ENCODE measurements around the gene EZR.

Gene EZR

GRCh38 chr6:158760618-158761250 is 58.4 kb downstream of the EZR start:
- no peak for DNase-seq (ENCODE audit: low read depth)

GRCh38 chr6:158759966-158760617 is 59.1 kb downstream of the EZR start:
- no peak for DNase-seq (ENCODE audit: low read depth)

DNA sequence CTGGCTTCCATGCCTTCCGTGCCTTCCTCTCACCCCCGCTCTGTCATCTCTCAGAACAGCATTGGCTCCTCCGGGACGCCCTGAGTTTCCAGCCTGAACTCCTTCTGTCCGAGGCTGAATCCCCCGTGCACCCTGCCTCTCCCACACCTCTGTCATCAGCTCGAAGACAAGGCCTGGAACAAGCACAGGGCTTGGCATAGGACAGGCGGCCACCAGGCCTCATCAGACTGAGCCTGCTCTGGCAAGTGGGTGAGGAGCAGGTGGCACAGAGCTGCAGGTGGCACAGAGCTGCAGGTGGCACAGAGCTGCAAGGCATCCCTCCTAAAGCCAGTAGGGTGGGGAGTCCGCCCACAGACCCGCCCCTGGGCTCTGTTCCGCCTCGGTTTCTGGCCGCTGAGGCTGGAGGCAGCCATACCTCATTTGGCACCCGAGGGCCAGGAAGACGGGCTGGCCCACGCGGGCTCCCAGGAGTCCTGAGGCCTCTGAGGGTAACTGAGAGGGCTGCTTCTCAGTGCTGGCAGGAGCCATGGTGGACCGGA is 60.2 kb downstream of the EZR start:
- no peak for DNase-seq (ENCODE audit: low read depth)

DNA sequence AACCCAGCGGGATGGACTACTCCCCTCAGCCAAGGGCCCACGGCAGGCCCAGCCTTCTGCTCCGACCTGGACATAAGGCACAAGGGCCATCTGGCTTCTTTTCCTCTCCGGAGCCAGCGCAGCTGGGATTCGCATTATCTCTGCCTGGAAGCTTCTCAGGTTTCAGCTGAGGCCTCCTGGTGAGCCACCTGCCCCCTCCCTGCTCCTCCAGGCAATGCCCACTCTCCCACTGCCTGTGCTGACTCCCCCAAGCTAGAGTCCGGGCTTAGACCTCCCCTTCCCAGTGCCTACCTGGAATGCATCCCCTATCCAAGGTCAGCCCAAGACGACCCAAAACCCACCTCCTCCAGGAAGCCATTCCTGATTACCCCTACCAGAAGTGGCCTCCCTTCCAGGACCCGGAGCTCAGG is 60.7 kb downstream of the EZR start:
- DNase-seq (ENCODE audit: low read depth): no peak

DNA sequence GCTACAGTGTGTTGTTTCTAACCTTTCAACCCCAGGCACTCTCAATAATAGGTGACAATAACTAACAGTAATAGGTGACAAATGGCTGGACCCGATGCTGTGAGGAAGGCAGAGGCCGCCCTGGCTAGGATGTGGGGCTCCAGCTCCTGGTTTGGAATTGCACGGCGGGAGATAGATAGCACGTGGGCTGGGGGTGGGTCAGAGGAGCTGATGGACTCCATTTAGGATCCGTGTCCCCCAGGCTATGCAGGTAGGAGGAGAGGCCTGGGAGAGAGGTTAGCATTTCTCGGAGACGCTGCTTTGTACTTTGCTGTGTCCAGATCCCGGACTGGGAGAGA is 61.4 kb downstream of the EZR start:
- DNase-seq (ENCODE audit: low read depth): no peak

DNA sequence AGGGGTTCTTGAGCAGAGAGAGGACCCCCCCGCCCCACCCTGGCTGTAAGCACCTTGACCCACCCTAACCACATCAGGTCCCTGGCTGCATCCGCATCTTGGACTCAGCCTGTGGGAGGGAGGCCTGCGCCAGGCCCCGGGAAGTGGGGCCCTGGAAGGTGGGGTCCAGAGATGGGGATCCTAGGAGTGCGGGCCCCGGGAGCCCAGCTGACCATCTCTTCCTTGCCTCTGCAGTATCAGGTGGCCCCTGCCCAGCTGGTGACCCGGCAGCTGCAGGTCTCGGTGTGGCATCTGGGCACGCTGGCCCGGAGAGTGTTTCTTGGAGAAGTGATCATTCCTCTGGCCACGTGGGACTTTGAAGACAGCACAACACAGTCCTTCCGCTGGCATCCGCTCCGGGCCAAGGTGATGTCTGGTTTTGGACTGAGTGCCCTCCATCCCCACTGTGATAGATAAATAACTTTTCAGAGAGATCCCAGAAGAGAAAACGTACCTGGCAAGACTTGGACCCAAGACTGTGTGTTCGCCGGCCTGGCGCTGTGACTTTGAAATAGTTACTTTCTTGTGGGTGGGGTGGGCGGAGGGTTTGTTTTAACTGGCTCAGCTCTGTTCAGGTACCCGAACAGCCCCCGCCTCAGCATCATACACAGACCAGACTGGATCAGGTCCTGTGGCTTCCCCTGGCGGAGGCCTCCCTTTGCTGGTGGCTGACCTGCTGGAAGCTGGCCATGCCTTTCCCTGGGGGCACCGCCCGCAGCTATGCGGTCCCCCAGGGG is 62.0 kb downstream of the EZR start:
- no peak for DNase-seq (ENCODE audit: low read depth)

DNA sequence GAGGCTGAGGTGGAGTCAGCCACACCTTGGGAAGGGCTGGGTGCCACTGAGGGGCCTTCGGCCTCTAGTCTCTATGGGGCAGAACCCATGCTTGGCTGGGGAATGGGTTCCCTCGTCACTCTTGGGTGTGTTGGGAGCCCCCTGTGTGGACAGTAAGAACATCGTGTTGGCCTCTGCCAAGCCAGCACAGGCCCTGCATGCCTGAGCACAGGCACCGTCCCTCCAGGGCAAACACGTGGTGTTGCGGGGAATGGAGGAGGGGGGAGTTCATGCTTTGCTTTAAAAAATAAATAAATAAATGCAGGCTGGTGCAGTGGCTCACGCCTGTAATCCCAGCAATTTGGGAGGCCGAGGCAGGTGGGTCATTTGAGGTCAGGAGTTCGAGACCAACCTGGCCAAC is 63.0 kb downstream of the EZR start:
- DNase-seq (ENCODE audit: low read depth): no peak

DNA sequence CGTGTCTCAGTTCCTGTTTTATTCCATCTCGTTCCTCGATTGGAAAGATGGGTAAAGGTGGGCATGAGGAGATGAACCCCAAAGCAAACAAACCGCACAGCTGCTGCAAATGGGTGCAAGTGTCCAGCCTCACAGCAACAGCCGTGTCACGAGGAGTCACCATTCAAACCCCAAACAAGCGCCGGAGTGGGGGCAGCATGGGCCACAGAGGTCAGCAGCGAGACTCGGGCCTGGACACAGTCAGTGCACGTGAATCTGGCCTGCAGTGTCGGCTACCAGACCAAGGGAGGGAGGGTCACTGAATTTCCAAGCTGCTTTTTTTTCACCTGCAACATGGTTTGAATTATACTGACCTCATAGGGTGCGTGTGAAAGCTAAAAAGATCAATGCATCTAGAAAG is 63.5 kb downstream of the EZR start:
- no peak for DNase-seq (ENCODE audit: low read depth)

- no peak for DNase-seq (ENCODE audit: low read depth)
Observed at GRCh38 chr6:158754738-158755137, 64.4 kb downstream of the EZR start.

- no peak for DNase-seq (ENCODE audit: low read depth)
Observed at GRCh38 chr6:158753811-158754210, 65.4 kb downstream of the EZR start.

- DNase-seq (ENCODE audit: low read depth): no peak
Observed at GRCh38 chr6:158752613-158753012, 66.6 kb downstream of the EZR start.

DNA sequence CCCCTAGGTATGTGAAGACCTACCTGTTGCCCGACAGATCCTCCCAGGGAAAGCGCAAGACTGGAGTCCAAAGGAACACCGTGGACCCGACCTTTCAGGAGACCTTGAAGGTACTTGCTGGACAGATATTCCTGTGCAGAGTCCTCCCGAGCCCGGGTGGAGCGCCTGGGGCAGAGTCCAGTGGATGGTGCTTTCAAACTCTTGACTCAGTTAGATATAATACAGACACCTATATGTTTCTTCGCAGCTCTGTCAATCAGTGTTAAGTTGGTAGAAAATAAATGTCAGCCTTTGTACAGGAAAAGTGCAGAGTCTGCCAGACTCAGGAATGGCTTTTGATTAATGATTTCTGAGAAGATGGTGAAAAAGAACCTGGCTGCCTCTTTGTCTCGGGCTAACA is 67.2 kb downstream of the EZR start:
- no peak for DNase-seq (ENCODE audit: low read depth)

DNA sequence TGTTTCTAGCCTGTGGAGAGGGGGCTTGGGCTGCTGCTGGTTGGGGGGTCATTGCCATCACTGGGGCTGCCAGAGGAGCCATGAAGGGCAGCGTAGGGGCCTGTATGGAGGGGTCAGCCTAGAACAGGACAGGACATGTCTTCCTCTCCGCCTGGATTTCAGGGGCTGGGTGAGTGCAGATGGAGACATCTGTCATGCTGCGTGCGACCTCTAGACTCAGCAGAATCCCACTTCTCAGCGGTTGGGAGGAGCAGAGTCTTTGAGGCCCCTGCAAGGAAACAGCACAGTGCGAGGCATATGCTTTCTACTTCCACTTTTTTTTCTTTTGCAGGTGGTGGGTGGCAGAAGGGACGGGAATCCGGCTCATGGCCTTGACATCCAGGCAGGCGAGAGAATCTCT is 67.9 kb downstream of the EZR start:
- no peak for DNase-seq (ENCODE audit: low read depth)

DNA sequence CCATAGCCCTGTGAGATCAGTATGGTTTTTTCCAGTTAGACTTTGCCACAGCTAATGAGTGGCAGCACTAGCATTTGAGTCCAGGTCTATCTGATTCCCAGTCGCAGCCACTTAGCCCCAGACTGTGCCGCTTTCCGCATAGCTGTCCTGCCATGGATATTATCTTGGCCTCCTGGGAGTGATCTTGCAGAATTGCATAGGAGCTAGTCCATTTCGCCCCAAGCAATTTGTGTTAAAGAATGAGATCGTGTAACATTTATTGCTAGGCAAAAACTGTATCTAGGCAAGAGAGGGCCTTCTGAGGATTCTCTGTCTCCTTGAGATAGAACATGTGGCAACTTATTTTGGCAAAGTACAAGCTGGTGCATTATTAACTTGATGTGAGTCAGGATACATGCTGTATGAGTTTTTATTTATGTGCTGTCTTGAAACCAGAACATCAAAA is 74.2 kb downstream of the EZR start:
- DNase-seq (ENCODE audit: low read depth): no peak

GRCh38 chr6:158743033-158743651 is 76.0 kb downstream of the EZR start:
- no peak for DNase-seq (ENCODE audit: low read depth)

GRCh38 chr6:158739673-158740072 is 79.5 kb downstream of the EZR start:
- no peak for DNase-seq (ENCODE audit: low read depth)

DNA sequence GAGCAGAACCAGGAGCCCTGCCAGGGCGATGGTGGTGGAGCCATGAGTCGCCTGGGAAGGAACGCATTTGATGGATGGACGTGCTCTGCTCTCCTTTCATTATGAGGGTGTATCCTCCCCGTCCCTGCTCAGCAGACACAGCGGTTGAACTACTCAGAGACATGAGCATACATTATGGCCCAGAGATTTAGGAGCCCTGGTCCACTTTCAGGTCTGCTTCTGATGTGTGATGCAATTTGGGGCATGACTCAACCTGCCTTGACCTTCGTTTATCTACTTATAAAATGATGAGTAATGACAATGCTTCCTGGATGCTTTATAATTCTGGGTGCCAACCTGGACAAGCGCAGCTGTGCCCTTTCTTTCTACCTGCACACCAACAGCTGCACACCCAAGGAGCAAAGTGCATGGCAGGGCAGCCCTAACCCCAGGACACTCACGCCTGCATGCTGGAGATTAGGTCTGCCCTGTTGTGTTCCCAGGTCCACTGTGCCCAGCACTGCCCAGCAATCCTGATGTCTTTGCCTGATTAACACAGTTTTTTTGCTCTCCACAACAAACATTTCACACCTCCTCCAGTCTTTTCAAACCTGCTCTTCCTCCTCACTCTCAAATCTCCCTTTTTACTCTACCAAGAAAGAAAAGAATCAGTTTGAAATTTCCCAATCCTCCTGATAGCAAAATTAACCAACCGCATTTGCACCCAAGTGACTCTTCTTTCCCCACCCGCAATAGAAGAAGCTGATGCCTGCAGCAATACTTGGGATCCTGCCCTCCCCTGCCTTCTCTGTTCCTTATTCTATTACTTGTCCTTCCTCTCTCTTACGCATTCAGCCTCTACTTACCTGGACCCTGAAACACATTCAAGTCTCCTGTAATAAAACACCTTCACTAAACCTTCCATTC is 81.2 kb downstream of the EZR start:
- DNase-seq (ENCODE audit: low read depth): no peak

GRCh38 chr6:158737082-158737709 is 82.0 kb downstream of the EZR start:
- no peak for DNase-seq (ENCODE audit: low read depth)

DNA sequence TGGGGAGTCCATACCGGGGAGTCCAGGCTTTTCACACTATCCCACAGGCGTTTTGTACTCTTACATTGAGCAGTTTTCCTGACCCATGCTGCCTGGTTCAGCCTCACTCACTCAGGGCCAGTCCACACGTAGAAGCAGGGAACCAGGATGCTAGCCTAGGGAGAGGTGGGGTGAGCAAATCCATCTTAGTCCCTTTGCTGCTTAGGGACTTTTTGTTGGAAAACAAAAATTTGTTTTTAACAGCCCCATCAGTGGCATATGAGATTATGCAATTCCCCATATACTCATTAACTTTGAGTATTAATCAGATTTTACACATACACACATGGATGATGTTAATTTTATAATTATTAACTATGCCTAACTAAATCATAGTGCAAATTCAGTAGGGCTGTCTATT is 84.2 kb downstream of the EZR start:
- no peak for DNase-seq (ENCODE audit: low read depth)

DNA sequence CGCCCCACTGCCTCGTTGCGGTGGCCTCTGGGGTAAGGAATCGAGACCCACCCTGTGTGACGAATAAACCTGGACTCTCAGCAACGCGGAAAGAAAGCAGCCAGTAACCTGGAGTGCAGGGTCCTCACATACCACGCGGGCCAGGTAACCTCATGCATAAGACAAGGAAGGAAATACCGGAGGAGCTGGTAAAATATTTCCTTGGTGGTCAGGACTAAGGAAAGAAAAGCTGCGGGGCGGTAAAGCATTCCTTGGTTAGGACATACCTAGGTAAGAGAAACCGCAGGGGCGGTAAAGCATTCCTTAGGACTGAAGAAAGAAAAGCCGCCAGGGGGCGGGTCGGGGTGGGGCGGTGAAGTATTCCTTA is 88.6 kb downstream of the EZR start:
- no peak for DNase-seq (ENCODE audit: low read depth)

- no peak for DNase-seq (ENCODE audit: low read depth)
Observed at GRCh38 chr6:158729906-158730540, 89.1 kb downstream of the EZR start.
